Stimulated activated CD4-positive, alpha-beta T cell treated with anti-CD3 and anti-CD28 coated beads, Interleukin-1b, Interleukin-23, amount 100 ng/mL, for 48 hours (primary cell): ENCODE data around the gene TOMM34.

ENCODE experiments used
- DNase-seq: peaks from one replicate; pipeline ENCODE4 v3.0.0-alpha.2; 2020

TOMM34 gene

GRCh38 chr20:44962483-44962882 lies 2.3 kb upstream of the TOMM34 start:
- no peak for DNase-seq

GRCh38 chr20:44961870-44962267 lies 1.7 kb upstream of the TOMM34 start:
- no peak for DNase-seq

GRCh38 chr20:44961011-44961869 lies 1.0 kb upstream of the TOMM34 start:
- no peak for DNase-seq

DNA sequence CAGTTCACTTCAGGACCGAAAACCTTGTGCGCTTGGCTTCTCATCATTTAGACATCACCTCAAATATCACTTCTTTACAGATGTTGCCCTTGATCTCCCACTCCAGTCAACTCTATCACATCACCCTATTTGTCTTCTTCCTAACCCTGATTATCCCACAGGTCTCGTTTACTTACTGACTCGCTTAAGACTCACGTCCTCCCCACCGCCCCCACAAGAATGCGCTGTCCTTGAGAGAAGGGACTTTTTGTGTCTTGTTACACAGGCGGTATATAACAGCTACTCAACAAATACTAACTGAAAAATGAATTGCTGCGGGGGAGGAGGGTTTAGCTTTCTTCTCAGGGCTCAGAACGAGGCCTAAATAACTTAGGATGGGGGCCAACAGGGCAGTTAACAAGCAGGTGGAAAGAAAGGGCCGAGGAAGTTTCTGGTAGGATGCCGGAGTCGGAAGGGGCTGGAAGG lies 527 bp downstream of the TOMM34 start:
- peak; percentile 81 for DNase-seq

- no peak for DNase-seq
These were observed 1.0 kb downstream of the TOMM34 start for GRCh38 chr20:44959082-44959637.

DNA sequence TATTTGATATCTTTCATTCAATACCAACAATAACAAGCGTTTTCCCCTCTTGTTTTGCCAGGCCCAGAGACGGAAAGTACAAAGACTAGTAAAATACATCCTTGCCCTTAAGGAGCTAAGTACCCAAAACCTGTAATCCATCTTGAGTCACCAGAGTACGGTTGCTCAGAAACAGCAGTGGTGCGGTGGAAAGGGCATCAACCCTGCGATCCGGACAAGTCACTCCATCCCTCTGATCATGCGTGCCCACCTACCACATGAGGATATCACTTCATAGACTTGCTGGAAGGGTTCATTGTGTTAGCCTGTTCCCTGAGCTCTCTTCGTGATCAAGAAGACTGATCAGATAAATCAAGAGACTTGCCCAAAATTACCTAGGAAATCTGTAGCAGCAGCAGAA lies 1.9 kb downstream of the TOMM34 start:
- no peak for DNase-seq

GRCh38 chr20:44956410-44956809 lies 3.8 kb downstream of the TOMM34 start:
- DNase-seq, result no peak

DNA sequence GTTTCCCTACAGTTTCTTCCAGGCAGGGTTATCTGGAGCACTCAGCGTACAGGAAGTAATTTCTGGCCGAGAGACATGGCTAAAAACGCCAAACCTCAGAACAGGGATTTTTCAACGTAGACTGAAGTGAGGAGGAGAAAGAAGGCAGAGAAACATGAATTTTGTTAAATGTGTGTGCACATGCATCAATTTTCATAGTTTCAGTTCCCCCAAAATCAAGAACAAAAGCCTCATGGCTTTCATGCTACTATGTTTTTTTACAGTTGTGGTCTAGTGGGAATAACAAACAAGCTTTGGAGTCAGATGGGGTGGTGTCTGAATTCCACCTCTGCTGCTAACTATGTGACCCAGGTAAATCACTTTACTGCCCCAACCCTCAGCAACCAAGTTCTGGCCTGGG lies 4.9 kb downstream of the TOMM34 start:
- DNase-seq, result no peak

GRCh38 chr20:44954211-44954610 lies 6.0 kb downstream of the TOMM34 start:
- DNase-seq, result no peak

GRCh38 chr20:44952731-44953130 lies 7.5 kb downstream of the TOMM34 start:
- no peak for DNase-seq

- DNase-seq, result no peak
These were observed 9.8 kb downstream of the TOMM34 start for GRCh38 chr20:44950368-44950767.

DNA sequence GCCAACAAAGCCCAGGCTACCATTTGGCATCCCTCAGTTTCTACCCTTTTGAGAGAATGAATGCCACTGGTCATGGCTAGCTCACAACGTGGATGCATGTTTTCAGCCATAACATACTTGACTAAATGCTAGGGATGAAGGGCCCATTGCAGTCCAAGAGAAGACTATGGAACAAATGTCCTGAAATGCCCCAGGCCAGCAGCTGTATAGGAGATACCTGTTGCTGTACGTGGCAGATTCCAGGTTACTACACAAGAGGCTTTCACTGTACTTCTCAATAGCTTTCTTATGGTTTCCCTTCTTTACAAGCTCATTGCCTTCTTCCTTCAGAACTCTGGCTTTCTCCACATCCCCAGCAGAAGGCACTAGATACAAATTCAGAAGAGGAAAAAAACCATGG lies 11.7 kb downstream of the TOMM34 start:
- DNase-seq, result no peak

GRCh38 chr20:44948107-44948506 lies 12.1 kb downstream of the TOMM34 start:
- no peak for DNase-seq

DNA sequence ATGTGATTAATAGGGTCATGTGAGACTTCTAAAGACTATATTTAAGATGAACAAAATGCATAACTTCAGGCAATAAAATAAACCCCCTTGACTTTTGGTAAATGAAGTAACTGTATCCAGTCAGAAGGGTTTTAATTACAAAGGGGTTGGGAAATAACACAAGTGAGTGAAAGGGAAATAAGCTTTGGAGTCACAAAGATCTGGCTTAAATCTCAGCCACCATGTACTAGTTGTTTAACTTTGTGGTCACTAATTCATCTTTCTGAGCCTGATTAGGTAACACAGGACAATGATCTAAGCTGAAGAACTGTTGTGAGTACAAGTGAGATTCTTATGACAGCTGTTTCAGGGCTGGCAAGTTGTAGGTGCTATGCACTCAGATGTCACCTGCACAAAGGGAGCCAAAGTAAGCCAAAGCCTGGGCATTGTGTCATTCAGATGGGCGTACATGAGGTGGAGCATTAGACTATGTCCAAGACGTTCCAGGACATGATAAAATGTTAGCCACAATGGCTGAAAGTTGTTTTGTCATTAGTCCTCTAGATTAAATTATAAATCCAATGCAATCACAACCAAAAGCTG lies 13.8 kb downstream of the TOMM34 start:
- DNase-seq, result no peak

DNA sequence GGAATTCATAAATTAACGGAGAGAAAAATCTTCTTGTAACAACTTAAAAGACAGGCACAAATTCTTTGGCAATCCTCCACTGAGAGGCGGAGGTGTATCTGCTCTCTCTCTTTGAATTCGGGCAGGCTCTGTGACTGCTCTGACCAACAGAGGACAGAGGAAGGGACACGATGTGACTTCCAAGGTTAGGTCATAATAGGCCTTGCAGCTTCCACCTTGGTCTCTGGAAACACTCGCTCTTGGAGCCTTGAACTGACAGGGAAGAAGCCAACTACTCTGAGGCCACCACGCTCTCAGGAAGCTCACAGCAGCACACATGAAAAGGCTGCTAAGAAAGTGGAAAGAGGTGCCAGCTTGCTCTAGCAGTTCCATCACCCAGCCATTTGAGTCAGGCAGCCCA lies 14.9 kb downstream of the TOMM34 start:
- no peak for DNase-seq

DNA sequence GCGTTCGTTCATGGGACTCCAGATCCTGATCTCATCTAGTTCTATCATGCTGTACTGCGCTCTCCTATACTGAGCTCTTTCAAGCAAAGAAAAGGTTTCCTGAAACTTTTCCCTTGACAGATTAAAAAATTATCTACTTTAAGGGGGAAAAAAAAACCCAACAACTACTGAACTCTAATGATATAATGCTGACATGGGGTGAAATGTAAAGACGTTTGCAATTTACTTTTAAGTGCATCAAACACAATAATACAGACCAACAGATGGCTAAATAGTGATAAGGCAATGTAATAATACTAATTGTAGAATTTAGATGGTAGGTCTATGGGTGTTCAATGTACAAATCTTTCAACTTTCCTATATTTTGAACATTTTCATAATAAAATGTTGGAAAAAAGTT lies 16.4 kb downstream of the TOMM34 start:
- DNase-seq, result no peak

DNA sequence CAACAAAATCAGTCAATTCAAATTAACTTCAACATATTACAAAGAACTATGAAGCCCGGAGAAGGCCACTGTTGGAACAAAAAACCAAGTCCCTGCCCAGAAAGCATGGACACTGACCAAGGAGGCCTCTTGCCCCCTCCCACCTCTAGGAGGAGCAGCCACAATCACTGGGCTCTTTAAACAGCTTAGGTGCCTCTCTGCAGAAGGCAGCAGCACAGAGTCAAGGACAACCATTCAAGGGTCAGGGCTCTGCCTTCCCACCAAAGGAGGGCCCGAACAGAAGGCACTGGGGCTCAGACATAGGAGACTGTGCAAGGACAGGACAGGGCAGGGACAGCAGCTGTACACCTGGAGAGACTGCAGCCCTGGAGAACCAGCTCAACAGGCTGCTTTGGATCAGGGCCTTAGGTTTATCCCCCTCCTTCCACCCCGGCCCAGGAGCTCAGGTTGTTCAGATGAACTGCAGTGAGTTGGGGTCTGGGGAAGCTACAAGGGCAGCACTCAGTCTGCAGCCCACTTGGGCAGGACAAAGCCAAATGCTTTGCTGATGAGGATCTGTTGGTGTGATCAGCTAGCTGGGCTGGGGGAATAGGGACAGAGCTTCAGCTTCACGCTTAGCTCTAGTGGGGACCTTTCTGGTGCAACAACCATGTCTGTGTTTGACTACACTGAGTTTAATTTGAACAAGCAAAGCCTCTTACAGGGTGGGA lies 17.8 kb downstream of the TOMM34 start:
- DNase-seq, result no peak

GRCh38 chr20:44941120-44941691 lies 19.0 kb downstream of the TOMM34 start:
- DNase-seq, result peak; percentile 10

- DNase-seq, result no peak
These were observed 21.6 kb downstream of the TOMM34 start for GRCh38 chr20:44938637-44939036.

GRCh38 chr20:44936510-44936909 lies 23.7 kb downstream of the TOMM34 start:
- DNase-seq, result no peak

GRCh38 chr20:44932916-44933315 lies 27.3 kb downstream of the TOMM34 start:
- no peak for DNase-seq

- DNase-seq, result no peak
These were observed 28.3 kb downstream of the TOMM34 start for GRCh38 chr20:44931911-44932310.

DNA sequence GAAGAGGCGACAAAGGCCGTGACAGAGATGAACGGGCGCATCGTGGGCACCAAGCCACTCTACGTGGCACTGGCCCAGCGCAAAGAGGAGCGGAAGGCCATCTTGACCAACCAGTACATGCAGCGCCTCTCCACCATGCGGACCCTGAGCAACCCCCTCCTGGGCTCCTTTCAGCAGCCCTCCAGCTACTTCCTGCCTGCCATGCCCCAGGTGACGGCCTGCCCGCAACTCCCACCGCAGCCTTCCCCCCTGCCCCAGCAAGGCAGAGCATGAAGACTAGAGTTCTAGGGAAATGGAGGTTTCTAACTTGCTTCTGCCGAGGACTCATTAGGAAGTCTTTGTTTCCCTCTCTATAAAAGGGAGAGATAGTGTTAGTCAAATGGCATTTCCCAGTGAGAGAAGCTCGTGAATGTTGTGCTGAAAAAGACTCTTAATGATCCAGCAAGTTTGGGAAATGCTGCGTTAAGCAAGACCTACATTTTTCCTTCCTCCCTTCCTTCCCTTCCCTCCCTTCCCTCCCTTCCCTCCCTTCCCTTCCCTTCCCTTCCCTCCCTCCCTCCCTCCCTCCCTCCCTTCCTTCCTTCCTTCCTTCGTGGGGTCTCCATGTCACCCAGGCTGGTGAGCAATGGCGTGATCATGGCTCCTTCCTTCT lies 29.6 kb downstream of the TOMM34 start:
- no peak for DNase-seq
